Body of pancreas (tissue), 4 donors: ENCODE data around the gene NPY1R.

Experiments used
- CTCF ChIP-seq, 7 experiments: fragments of 450-650 bp in 4 of 7; fragments of 200-600 bp in 3 of 7; sonication (generic) in 3 of 7; IDR thresholded peaks; one replicate each; pipeline ENCODE4 v1.5.1; 2016 to 2019; ENCODE audit warnings: antibody characterized with exemption in 7 of 7
- POLR2A ChIP-seq, 3 donors: fragments of 450-650 bp; IDR thresholded peaks; one replicate each; pipeline ENCODE4 v1.6.1; 2016; ENCODE audit warnings: antibody characterized with exemption in 3 of 3, mild to moderate bottlenecking in 2 of 3

DNA sequence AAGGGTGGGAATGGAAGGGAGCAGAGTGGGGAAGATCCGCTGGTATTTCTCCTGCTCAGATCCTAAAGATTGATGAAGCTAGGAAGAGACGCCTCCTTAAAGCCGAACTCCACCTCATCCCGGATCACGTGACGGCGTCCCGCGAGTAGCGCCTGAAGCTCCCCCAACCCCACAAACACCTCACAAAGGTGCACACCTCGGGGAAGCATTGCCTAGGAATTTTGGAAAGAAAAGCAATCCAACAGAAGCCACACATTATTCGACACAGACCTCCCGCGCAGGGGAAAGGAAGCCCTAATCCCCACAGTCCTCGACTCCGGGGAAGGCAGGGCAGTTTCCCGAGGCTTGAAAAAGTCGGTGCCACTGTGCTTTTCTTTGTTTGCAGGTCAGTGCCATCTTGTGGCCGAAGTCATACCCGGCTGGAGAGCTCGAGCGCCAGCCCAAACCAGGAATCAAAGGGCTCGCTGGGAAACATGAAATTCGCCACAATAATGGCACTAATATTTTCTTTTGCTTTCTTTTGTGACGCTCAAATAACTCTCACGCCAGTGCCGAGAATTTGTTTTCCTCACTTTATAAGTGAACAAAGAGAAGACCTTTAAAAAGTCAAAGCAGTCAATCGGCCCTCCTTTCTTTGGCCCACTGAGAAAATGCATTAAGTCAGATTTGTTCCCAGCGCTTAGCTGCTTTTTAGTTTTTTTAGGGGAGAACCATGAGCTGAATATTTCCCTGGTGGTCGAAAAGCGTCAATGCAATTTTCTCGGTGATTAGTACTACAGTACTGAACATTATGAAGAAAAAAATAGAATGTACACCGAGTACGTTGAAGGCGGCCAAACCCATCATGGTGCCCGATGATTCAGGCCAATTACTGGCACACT, at the start of gene NPY1R:
- TF ChIP-seq CTCF (IDR thresholded peaks at IDR 0.05): peak; percentile 54 to 82 (median 73)
- TF ChIP-seq POLR2A (IDR thresholded peaks at IDR 0.05): peak in 2 of 3 donors; percentile 2 to 48
